Loucy (cell line): ENCODE results near the gene DSCAML1.

Experiments used
- H2AFZ ChIP-seq: fragments of 200-600 bp; sonication (generic); 2 replicates; pipeline ENCODE4 v1.6.0; 2016; ENCODE audit warnings: antibody characterized with exemption, mild to moderate bottlenecking, low read length, moderate library complexity
- H3F3A ChIP-seq: fragments of 200-600 bp; 2 replicates; pipeline ENCODE4 v1.6.0; 2016; ENCODE audit warnings: antibody characterized with exemption, low read depth, mild to moderate bottlenecking
- H3K27me3 ChIP-seq: fragments of 200-600 bp; sonication (generic); 2 replicates; pipeline ENCODE4 v1.6.1; 2014; ENCODE audit warnings: low read length, mild to moderate bottlenecking; ENCODE audit not compliant: insufficient read depth, poor library complexity, severe bottlenecking
- H3K36me3 ChIP-seq: fragments of 200-600 bp; sonication (generic); 2 replicates; pipeline ENCODE4 v1.6.1; 2016; ENCODE audit warnings: low read length; ENCODE audit not compliant: insufficient read depth
- H3K4me1 ChIP-seq: fragments of 200-600 bp; sonication (generic); 2 replicates; pipeline ENCODE4 v1.5.1; 2014; ENCODE audit warnings: low read length, mild to moderate bottlenecking; ENCODE audit not compliant: insufficient read depth, poor library complexity, severe bottlenecking
- H3K4me2 ChIP-seq: fragments of 200-600 bp; sonication (generic); 2 replicates; pipeline ENCODE4 v1.6.0; 2014; ENCODE audit warnings: antibody characterized with exemption, low read length, low read depth, mild to moderate bottlenecking; ENCODE audit not compliant: poor library complexity, severe bottlenecking
- H3K4me3 ChIP-seq: fragments of 200-600 bp; sonication (generic); 2 replicates; pipeline ENCODE4 v1.5.1; 2014; ENCODE audit warnings: low read length, mild to moderate bottlenecking, mixed read lengths; ENCODE audit not compliant: poor library complexity, severe bottlenecking
- H3K79me2 ChIP-seq: fragments of 200-600 bp; sonication (generic); 2 replicates; pipeline ENCODE4 v1.6.1; 2014; ENCODE audit warnings: low read length; ENCODE audit not compliant: insufficient read depth
- H3K9ac ChIP-seq: fragments of 200-600 bp; sonication (generic); 2 replicates; pipeline ENCODE4 v1.6.0; 2014; ENCODE audit warnings: mild to moderate bottlenecking, low read depth, low read length, moderate library complexity; ENCODE audit not compliant: poor library complexity, severe bottlenecking
- H3K9me2 ChIP-seq: fragments of 200-600 bp; sonication (generic); replicated peaks from 2 replicates; pipeline ENCODE4 v1.6.1; 2016; ENCODE audit warnings: low read depth, low read length, mixed read lengths
- H3K9me3 ChIP-seq: fragments of 200-600 bp; sonication (generic); 2 replicates; pipeline ENCODE4 v1.6.1; 2014; ENCODE audit warnings: mild to moderate bottlenecking, antibody characterized with exemption, low read length, low read depth; ENCODE audit not compliant: insufficient read depth
- H4K20me1 ChIP-seq: fragments of 200-600 bp; sonication (generic); 2 replicates; pipeline ENCODE4 v1.6.0; 2014; ENCODE audit warnings: antibody characterized with exemption, low read length, mild to moderate bottlenecking; ENCODE audit not compliant: insufficient read depth, poor library complexity, severe bottlenecking
- CTCF ChIP-seq: fragments of 200-600 bp; sonication (generic); conservative IDR thresholded peaks from 2 replicates; pipeline ENCODE4 v1.5.1; 2014; ENCODE audit warnings: mild to moderate bottlenecking, antibody characterized with exemption, low read length
- EZH2phosphoT487 ChIP-seq: fragments of 200-600 bp; IDR thresholded peaks from 2 replicates; pipeline ENCODE4 v1.6.1; 2018; ENCODE audit warnings: antibody characterized with exemption, mild to moderate bottlenecking, moderate library complexity, borderline replicate concordance

DSCAML1 gene

GRCh38 chr11:117471776-117472175, 325.2 kb downstream of the DSCAML1 start:
- Histone ChIP-seq H3K36me3 (no peaks in the 10 kb centered on the region), H3K4me1 (no peaks in the 10 kb centered on the region), H3K9me2 (no peaks in the 10 kb centered on the region), H3K4me2 (no peak overlapping the region), H2AFZ (no peak overlapping the region), H3K9me3 (no peaks in the 10 kb centered on the region), H3K79me2 (no peaks in the 10 kb centered on the region), H3F3A (no peaks in the 10 kb centered on the region), H3K9ac (no peak overlapping the region), H3K4me3 (no peak overlapping the region), H4K20me1 (no peaks in the 10 kb centered on the region), H3K27me3 (no peaks in the 10 kb centered on the region)
- no peak for TF ChIP-seq CTCF
- TF ChIP-seq EZH2phosphoT487 = no peak

- Histone ChIP-seq H3F3A (no peaks in the 10 kb centered on the region), H3K79me2 (no peaks in the 10 kb centered on the region), H2AFZ (no peak overlapping the region), H4K20me1 (no peaks in the 10 kb centered on the region), H3K4me3 (no peak overlapping the region), H3K9me2 (no peaks in the 10 kb centered on the region), H3K9ac (no peak overlapping the region), H3K4me1 (no peaks in the 10 kb centered on the region), H3K36me3 (no peaks in the 10 kb centered on the region), H3K4me2 (no peak overlapping the region), H3K9me3 (no peaks in the 10 kb centered on the region), H3K27me3 (no peaks in the 10 kb centered on the region)
- TF ChIP-seq CTCF (no peak), EZH2phosphoT487 (no peak)
These were observed 326.4 kb downstream of the DSCAML1 start for GRCh38 chr11:117470576-117470975.

GRCh38 chr11:117468888-117469287, 328.1 kb downstream of the DSCAML1 start:
- H2AFZ ChIP-seq = no peak overlapping the region
- H3K9me3 ChIP-seq = no peaks in the 10 kb centered on the region
- no peaks in the 10 kb centered on the region for H3K9me2 ChIP-seq
- H3F3A ChIP-seq = no peaks in the 10 kb centered on the region
- no peak overlapping the region for H3K4me2 ChIP-seq
- H3K4me3 ChIP-seq = no peak overlapping the region
- H3K36me3 ChIP-seq = no peaks in the 10 kb centered on the region
- H3K79me2 ChIP-seq = no peaks in the 10 kb centered on the region
- no peaks in the 10 kb centered on the region for H4K20me1 ChIP-seq
- TF ChIP-seq CTCF (0 out of 2 replicates have a peak, but pooled peaks have one; percentile 16), EZH2phosphoT487 (no peak)
- H3K9ac ChIP-seq = no peak overlapping the region
- no peaks in the 10 kb centered on the region for H3K27me3 ChIP-seq
- H3K4me1 ChIP-seq = no peaks in the 10 kb centered on the region
